GM12801 (cell line): Measurements from ENCODE around the gene SLC2A11.

ENCODE experiments used
- CTCF ChIP-seq: IDR thresholded peaks from one replicate; pipeline ENCODE4 v1.5.1; 2011; ENCODE audit warnings: control low read depth; ENCODE audit not compliant: insufficient read length; ENCODE audit errors: extremely low read depth

The SLC2A11 gene

DNA sequence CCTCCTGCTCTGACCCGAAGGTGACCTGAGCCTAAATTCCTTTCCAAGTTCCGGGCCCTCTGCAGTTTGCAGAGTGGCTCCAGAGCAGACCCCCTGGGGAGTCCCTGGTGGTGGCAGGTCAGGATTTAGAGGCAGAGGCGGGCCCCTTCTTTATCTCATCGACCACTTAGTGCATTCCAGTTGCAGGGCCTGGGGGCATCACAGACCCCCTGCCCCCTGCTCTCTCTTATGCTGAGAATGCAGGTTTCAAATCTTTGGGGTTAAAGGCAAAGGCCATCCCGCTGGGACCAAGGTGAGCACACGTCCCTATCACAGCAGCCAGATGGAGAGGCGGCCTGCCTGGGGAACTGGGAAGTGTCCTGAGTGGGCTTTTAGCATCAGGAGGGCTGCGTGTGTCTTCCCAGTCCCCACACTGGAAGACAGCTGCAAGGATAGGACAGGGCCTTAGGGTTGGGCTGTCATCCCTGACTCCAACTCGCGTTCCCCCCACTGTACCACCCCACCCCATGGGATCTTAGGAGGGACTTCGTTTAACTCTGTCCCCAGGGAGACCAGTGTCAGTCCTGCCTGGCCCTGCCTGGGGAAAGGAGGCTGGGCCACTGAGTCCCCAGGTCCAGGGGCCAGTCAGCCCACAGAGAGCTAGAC, 30.2 kb upstream of the SLC2A11 start:
- TF ChIP-seq CTCF, result no peak

GRCh38 chr22:23828800-23829680, 28.6 kb upstream of the SLC2A11 start:
- TF ChIP-seq CTCF, result no peak

- TF ChIP-seq CTCF, result no peak
Measured at GRCh38 chr22:23829845-23830372, 27.8 kb upstream of the SLC2A11 start.

DNA sequence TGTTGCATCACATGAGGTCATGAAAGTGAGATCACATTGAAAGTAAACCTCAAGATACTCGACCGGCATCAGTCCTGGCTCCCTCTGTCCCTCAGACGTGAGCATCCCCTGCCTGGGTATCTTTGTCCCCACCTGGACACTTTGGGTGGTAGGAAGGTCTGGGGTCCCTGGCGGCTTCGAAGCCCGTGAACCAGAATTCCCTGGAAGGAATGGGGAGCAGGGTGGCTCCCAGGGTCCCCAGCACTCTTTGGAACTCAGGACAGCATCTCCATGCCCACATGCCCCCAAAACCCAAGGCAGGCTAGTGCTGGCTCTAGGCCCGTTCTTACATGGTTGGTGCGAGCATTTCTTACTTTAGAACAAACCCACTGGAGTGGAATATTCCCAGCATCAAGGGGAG, 26.4 kb upstream of the SLC2A11 start:
- TF ChIP-seq CTCF, result no peak

DNA sequence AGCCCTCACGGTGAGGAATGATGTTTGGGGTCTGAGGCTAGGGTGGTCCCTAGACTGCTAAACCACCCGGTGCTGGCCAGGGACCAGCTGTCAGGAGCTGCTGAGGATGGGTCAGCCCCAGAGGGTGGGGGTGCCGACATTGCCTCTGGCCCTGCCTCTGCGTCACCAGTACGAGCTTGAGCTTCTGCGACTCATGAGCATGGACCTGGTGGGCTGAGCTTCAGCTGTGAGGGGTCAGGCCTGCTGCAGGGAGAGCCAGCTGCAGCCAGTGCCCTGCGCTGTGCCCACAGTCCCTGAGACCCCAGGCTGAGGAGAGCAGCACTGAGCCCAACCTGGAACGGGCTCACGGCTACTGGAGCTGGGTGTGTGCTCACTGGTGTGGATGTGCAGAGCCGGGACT, 25.9 kb upstream of the SLC2A11 start:
- TF ChIP-seq CTCF, result no peak

DNA sequence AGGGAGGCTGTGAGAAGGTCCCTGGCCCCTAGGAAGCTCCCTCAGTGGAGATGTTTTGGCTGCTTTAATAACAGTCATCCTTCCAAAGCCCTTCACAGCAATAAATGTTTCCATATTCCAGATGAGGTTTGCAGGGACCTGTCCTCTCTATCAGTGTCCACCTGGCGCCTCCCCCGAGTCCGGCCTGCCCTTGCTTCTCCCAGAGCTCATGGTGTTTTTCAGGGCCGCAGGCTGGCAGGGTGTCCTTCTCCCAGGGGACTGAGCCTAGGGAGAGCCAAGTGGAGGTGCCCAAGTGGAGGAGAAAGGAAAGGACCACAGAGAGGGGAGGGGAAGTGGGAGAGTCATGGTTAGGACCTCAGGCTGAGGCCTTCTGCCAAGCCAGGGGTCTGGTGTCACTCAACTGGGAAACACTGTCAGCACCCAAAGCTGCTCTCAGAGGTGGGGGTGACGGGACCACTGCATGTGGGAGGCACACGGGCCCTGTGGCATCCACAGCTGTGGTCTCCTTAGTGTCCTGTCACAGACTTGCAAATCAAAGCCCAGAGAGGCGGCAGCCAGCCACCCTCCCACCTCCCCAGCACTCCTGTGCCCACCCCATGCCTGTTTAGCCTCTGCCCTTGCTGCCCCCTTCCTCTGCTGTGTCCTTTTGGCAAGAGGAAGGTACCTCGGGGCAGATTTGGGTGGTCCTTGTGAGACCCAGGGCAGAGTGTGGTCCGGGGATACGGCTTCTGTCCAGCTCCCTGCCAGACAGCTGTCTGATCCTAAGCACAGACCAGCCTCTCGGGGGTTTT, 25.3 kb upstream of the SLC2A11 start:
- TF ChIP-seq CTCF, result no peak
